ENCODE data around the gene ATP6V1G3.

- TF ChIP-seq POLR2AphosphoS5 (IDR thresholded peaks at IDR 0.05; ENCODE audit: insufficient read depth in 1 of 2, low read depth in 1 of 2) (no peak), CTCF (IDR thresholded peaks at IDR 0.05) (no peak), POLR2A (IDR thresholded peaks at IDR 0.05) (no peak)
Observed at GRCh38 chr1:198524556-198524955, 15.9 kb downstream of the ATP6V1G3 start.
